Adrenal gland (tissue), 12 donors: ENCODE results near the gene BARHL2. TPM values are rescaled to one million over a fixed set of nuclear protein-coding genes. Genes with fewer than 3 reads are reported as not detected.

ENCODE experiments used
- DNase-seq, 7 donors: peaks; one replicate each; pipeline ENCODE4 v3.0.0-alpha.2; 2019 to 2020
- H3K27ac ChIP-seq, 5 donors: fragments of 200-600 bp; sonication (generic) in 4 of 5; 1 replicate in 3 of 5; 2 replicates in 2 of 5; pipeline versions ENCODE4 v1.5.1 to v1.8.0; 2016 to 2020; ENCODE audit warnings: mild to moderate bottlenecking in 1 of 5
- H3K27me3 ChIP-seq: fragments of 200-600 bp; 2 replicates; pipeline ENCODE4 v1.8.0; 2021
- H3K36me3 ChIP-seq, 2 donors: fragments of 200-600 bp; replicated peaks in 1 of 2; 1 replicate in 1 of 2; 2 replicates in 1 of 2; pipeline versions ENCODE4 v1.5.1 to v1.8.0; 2018 to 2022
- H3K4me1 ChIP-seq, 2 donors: fragments of 200-600 bp; replicated peaks in 1 of 2; 1 replicate in 1 of 2; 2 replicates in 1 of 2; pipeline versions ENCODE4 v1.5.1 to v1.8.0; 2018 to 2021
- H3K4me3 ChIP-seq, 4 donors: fragments of 200-600 bp; sonication (generic) in 3 of 4; one replicate each; pipeline ENCODE4 v1.5.1; 2016 to 2018
- H3K9me3 ChIP-seq, 3 donors: fragments of 200-600 bp; sonication (generic) in 1 of 3; replicated peaks in 1 of 3; 1 replicate in 2 of 3; 2 replicates in 1 of 3; pipeline versions ENCODE4 v1.5.1 to v1.8.0; 2016 to 2021
- POLR2A ChIP-seq, 2 donors: fragments of 450-650 bp; IDR thresholded peaks; one replicate each; pipeline ENCODE4 v1.6.1; 2017; ENCODE audit warnings: antibody characterized with exemption in 2 of 2, mild to moderate bottlenecking in 2 of 2, moderate library complexity in 1 of 2
- WGBS, 4 donors: extraction: QIAGEN DNeasy Blood & Tissue Kit in 2 of 4; methylation state at CpG; one replicate each; pipeline versions ENCODE4 v1.1.5 to v1.1.7; 2013 to 2017; 5-methylcytosine and 5-hydroxymethylcytosine counted together
- intact Hi-C, 2 donors: fragments of 100-400 bp; cut with DNase I; formaldehyde crosslinking; loops; one replicate each; pipeline versions ENCODE4 v1.14.1 to v1.15.0; 2022 to 2023
- polyA plus RNA-seq, 3 donors: library from polyadenylated mRNA; stranded (reverse); fragments of 200-250 nt in 2 of 3; fragments of 350-450 nt in 1 of 3; fragmentation: Illumina TruSeq in 1 of 3; extraction: RNeasy Lipid Tissue Mini Kit (QIAGEN cat#74804) in 1 of 3; gene quantifications; one replicate each; pipeline ENCODE4 v1.2.3, GENCODE V29; 2013 to 2014
- total RNA-seq, 9 donors: library from RNA; depleted of rRNA in 4 of 9; stranded (reverse); fragments of >200 nt in 4 of 9; fragments of 120-200 nt in 1 of 9; fragmentation: NEBNext Ultra II Directional in 1 of 9; extraction: Animal tissue kit (Norgen Biotek cat#: 25700) in 1 of 9; gene quantifications; one replicate each; pipeline versions ENCODE4 v1.1.0 to v1.2.4, GENCODE V29; 2013 to 2023
- TF ChIP-seq, protein P1 (sequence below), 6 experiments: fragments of 450-650 bp in 4 of 6; fragments of 200-600 bp in 2 of 6; sonication (generic) in 1 of 6; IDR thresholded peaks; 1 replicate in 5 of 6; 2 replicates in 1 of 6; pipeline versions ENCODE4 v1.5.1 to v1.8.0; 2016 to 2021; ENCODE audit warnings: antibody characterized with exemption in 6 of 6, mild to moderate bottlenecking in 2 of 6, moderate library complexity in 1 of 6
- donor health status: healthy with polysubstance abuse.
- donor health status: Bipolar disorder and iron deficiency.
- donor health status: DM: yes; HTN: yes; CAD: no.
- donor health status: DM: no; HTN: no; CAD: no.
- donor health status: DM: no; HTN: no; CAD: no.
- donor health status: DM: yes; HTN: yes; CAD: no.

Gene BARHL2
- total and polyA plus RNA-seq, 12 donors: not detected

- H3K27ac ChIP-seq: no peak overlapping the region
- peaks cover 5 to 19% of the 10 kb centered on the region in 2 donors for H3K4me1 ChIP-seq
- TF ChIP-seq POLR2A (IDR thresholded peaks at IDR 0.05): no peak
- TF ChIP-seq, protein P1, sequence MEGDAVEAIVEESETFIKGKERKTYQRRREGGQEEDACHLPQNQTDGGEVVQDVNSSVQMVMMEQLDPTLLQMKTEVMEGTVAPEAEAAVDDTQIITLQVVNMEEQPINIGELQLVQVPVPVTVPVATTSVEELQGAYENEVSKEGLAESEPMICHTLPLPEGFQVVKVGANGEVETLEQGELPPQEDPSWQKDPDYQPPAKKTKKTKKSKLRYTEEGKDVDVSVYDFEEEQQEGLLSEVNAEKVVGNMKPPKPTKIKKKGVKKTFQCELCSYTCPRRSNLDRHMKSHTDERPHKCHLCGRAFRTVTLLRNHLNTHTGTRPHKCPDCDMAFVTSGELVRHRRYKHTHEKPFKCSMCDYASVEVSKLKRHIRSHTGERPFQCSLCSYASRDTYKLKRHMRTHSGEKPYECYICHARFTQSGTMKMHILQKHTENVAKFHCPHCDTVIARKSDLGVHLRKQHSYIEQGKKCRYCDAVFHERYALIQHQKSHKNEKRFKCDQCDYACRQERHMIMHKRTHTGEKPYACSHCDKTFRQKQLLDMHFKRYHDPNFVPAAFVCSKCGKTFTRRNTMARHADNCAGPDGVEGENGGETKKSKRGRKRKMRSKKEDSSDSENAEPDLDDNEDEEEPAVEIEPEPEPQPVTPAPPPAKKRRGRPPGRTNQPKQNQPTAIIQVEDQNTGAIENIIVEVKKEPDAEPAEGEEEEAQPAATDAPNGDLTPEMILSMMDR (IDR thresholded peaks at IDR 0.05): no peak
- no peak overlapping the region for H3K4me3 ChIP-seq
- peaks cover 98% of the 10 kb centered on the region for H3K27me3 ChIP-seq
- 1 to 3% (median 3%) methylated on average over 31 to 94 of the region's 94 CpGs for WGBS, 4 donors
- H3K36me3 ChIP-seq: no peaks in the 10 kb centered on the region
- no peak for DNase-seq
- intact Hi-C loops: loop anchor here in 1 of 2 donors (10.0 kb wide), 1 partner anchor 247 kb away; no protein-coding TSS in a partner anchor
- no peaks in the 10 kb centered on the region for H3K9me3 ChIP-seq
Observed at GRCh38 chr1:90717665-90718410, 736 bp upstream of the BARHL2 start.

DNA sequence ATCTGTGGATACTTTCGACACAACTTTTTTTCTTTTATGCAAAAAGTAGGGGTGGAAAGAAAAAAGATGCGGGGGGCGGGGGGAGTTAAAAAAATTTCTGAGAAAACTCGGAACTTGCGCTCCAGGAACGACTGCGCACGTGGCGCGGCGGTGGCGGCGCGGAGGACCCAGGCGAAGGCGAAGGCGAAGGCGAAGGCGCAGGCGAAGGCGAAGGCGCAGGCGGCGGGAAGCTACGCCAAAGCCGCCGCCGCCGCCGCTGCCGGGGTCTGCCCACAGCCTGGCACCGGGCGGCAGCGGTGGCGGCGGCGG lies 208 bp upstream of the BARHL2 start:
- WGBS, 4 donors: 5 to 16% (median 9%) methylated on average over 27 to 37 of the region's 37 CpGs
- TF ChIP-seq POLR2A (IDR thresholded peaks at IDR 0.05): no peak
- TF ChIP-seq, protein P1 (IDR thresholded peaks at IDR 0.05): no peak
- Histone ChIP-seq H3K9me3 (no peaks in the 10 kb centered on the region), H3K4me1 (peaks cover 5 to 19% of the 10 kb centered on the region in 2 donors), H3K4me3 (no peak overlapping the region), H3K36me3 (no peaks in the 10 kb centered on the region), H3K27ac (no peak overlapping the region), H3K27me3 (peaks cover 98% of the 10 kb centered on the region)
- intact Hi-C loops: loop anchor here in 1 of 2 donors (10.0 kb wide), 1 partner anchor 247 kb away; no protein-coding TSS in a partner anchor
- no peak for DNase-seq

- TF ChIP-seq, protein P1 (IDR thresholded peaks at IDR 0.05): no peak
- TF ChIP-seq POLR2A (IDR thresholded peaks at IDR 0.05): no peak
- Histone ChIP-seq H3K36me3 (no peaks in the 10 kb centered on the region), H3K4me3 (no peak overlapping the region), H3K4me1 (peaks cover 5 to 19% of the 10 kb centered on the region in 2 donors), H3K27ac (no peak overlapping the region), H3K9me3 (no peaks in the 10 kb centered on the region), H3K27me3 (peaks cover 97% of the 10 kb centered on the region)
- WGBS, 4 donors: 6 to 8% (median 7%) methylated on average over 11 to 15 of the region's 15 CpGs
- intact Hi-C loops: loop anchor here in 1 of 2 donors (10.0 kb wide), 1 partner anchor 249 kb away; no protein-coding TSS in a partner anchor
- no peak for DNase-seq
Observed at GRCh38 chr1:90716243-90716551, 905 bp downstream of the BARHL2 start.

- Histone ChIP-seq H3K36me3 (no peaks in the 10 kb centered on the region), H3K27ac (no peak overlapping the region), H3K9me3 (no peaks in the 10 kb centered on the region), H3K4me1 (peaks cover 5 to 19% of the 10 kb centered on the region in 2 donors), H3K4me3 (no peak overlapping the region), H3K27me3 (peaks cover 97% of the 10 kb centered on the region)
- TF ChIP-seq, protein P1 (IDR thresholded peaks at IDR 0.05): no peak
- WGBS, 4 donors: 5 to 10% (median 6%) methylated on average over 5 of the region's 5 CpGs
- no peak for DNase-seq
- intact Hi-C loops: loop anchor here in 1 of 2 donors (10.0 kb wide), 1 partner anchor 249 kb away; no protein-coding TSS in a partner anchor
Observed at GRCh38 chr1:90715309-90715708, 1.8 kb downstream of the BARHL2 start.
